SU-DHL-6 (cell line): Measurements from ENCODE around the gene SLC9A1.

Experiments
- CTCF ChIP-seq: fragments of 200-600 bp; sonication (generic); IDR thresholded peaks from one replicate; pipeline ENCODE4 v1.5.1; 2017; ENCODE audit warnings: antibody characterized with exemption, mild to moderate bottlenecking, low read length, moderate library complexity; ENCODE audit not compliant: insufficient read depth, poor library complexity, severe bottlenecking
- EZH2phosphoT487 ChIP-seq: fragments of 200-600 bp; sonication (generic), shearing (Covaris generic); conservative IDR thresholded peaks from 2 replicates; pipeline ENCODE4 v1.6.1; 2018; ENCODE audit warnings: mild to moderate bottlenecking, antibody characterized with exemption, low read length, moderate library complexity, mixed read lengths

DNA sequence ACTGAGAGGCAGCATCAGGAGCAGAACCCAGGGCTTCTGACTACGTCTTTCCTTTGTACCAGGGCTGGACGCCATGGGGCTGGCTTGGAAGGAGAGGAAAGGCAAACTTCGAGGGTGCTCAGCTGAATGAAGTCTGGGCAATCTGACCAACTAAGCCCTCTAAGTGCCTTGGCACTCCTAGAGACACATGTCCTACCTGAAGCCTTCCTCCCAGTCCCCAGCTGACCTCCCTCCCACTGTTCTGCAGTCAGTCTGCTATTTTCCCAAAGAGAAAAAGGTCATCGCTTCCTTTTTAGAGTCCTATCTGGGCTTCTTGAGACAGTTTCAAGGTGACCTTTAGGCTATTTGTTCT is 5.2 kb downstream of the SLC9A1 start:
- TF ChIP-seq CTCF (no peak), EZH2phosphoT487 (no peak)
